NCI-H2227 (cell line): ENCODE results near the gene LIN7A.
"Not testable (repeated sequence)": the region's sequence is repeated elsewhere in the genome, so short reads cannot be mapped to it uniquely, and the experiment has no call there.

Experiments used
- DNase-seq: peaks from one replicate; lab custom pipeline; 2025; ENCODE audit not compliant: unreplicated experiment; lab: John Stamatoyannopoulos, UW

Gene LIN7A

GRCh38 chr12:80811957-80812708 is 125.6 kb downstream of the LIN7A start:
- DNase-seq: no peak

- DNase-seq: no peak
Observed at GRCh38 chr12:80810874-80811273, 126.9 kb downstream of the LIN7A start.

DNA sequence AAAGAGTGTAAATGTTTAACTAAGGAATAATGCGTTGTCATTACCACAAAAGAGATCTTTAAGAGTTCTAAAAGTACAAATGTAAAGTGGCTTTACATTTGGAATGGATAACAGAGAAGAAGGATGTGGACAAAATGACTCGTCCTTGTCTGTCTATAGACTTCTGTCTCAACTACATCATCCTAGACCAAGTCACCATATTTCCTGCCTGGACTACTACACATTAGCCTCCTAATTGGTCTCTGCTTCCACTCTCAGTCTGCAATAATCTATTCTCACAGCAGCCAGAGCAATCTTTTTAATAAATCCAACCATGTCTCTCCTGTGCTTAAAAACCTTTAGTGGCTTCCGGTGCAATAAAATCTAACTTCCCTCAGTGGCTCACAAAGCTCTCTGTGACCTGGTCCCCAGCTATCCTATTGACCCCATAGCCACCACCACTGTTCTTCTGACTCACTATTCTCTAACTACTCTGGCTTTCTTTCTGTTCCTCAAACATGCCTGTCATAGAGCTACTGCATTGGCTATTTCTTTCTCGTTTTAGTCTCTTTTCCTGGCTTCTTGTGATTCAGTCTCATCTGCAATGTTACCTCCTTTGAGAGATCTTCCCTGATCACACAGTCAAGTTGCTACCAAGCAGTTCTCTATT is 130.0 kb downstream of the LIN7A start:
- no peak for DNase-seq

DNA sequence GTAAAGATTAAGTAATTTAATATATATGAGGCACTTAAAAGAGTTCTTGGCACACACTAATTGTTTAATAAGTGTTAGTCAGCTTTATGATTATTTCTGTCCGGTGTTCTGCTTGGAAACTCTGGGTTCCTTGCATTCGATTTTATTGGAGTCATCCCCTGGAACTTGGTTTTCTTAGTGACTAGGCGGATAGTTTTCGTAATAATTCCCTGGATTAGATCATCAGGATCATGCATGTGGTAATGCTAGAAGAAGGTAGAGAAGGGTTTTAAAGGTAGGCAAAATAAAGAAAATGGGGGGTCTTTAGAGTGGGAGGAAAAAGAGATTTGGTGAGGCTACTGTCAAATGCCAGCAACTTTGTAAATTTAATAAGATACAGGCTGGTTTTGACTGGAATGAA is 132.6 kb downstream of the LIN7A start:
- no peak for DNase-seq

DNA sequence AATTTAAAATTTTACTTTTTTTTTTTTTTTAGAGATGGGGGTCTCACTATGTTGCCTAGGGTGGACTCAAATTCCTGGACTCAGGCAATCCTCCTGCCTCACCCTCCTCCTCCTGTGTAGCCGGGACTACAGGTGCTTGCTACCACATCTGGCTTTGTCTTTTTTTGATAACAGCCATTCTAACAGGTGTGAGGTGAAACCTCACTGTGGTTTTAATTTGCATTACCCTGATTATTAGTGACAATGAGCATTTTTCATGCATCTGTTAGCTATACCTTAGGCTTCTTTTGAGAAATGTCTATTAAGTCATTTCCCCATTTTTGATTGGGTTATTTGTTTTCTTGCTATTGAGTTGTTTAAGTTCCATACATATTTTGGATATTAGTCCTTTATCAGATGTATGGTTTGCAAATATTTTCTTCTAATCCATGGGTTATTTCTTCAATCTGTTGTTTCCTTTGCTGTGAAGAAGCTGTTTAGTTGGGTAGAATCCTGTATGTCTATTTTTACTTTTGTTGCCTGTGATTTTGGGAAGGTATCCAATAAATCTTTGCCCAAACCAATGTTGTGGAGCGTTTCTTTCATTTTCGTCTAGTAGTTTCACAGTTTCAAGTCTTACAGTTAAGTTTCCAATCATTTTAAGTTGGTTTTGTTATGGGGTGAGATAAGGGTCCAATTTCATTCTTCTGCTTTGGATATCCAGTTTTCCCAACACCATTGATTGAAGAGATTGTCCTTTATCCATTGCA is 134.9 kb downstream of the LIN7A start:
- no peak for DNase-seq

GRCh38 chr12:80798281-80798680 is 139.5 kb downstream of the LIN7A start:
- no peak for DNase-seq

GRCh38 chr12:80794551-80794950 is 143.2 kb downstream of the LIN7A start:
- DNase-seq: no peak

- no peak for DNase-seq
Observed at GRCh38 chr12:80792861-80793260, 144.9 kb downstream of the LIN7A start.

DNA sequence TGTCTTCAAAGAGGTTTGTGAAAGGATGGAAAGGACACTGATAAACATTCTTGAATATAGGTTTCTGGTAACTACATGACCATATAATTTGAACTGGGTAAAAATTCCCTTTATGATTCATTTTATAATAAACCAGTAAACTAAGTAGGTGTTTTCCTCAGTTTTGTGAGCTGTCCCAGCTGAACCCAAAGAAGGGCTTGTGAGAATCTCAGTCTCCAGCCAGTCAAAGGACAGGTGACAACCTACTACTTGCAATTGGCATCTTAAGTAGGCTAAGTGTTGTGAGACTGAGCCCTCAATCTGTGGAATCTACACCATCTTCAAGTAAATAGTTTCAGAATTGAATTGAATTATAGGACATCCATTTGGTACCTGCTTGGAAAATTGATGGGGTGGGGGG is 145.9 kb downstream of the LIN7A start:
- DNase-seq: no peak

- not testable (repeated sequence) for DNase-seq
Observed at GRCh38 chr12:80788407-80788806, 149.3 kb downstream of the LIN7A start.

DNA sequence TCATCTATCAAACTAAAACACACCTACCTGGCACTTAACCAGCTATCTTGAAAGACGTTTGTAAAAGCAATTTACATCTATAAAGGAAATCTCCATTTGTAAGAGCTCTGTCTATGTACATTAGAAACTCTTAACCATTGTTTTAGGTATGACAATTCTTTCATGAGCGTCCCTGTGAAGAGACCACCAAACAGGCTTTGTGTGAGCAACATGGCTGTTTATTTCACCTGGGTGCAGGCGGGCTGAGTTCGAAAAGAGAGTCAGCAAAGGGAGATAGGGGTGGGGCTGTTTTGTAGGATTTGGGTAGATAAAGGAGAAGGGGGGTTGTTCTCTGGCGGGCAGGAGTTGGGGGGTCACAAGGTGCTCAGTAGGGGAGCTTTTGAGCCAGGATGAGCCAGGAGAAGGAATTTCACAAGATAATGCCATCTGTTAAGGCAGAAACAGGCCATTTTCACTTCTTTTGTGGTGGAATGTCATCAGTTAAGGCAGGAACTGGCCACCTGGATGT is 154.7 kb downstream of the LIN7A start:
- DNase-seq: not testable (repeated sequence)

DNA sequence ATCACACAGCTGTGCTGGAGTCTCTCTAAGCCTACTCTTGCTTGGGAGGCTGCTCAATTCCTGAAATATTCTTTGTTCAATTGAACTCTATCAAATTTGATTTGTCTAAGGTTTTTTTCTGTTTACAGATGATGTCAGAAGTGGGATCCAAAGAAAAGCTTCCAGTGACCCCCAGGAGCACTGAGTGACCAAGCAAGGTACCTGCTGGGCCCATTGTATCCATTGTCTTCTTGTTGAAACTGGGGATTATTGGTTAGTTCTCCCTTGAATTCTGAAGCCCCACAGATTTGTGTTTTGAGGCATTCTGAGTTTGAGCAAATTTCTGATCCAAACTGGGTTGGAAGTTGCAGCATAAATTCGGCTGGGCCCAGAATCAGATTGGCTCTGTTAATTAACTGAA is 156.4 kb downstream of the LIN7A start:
- DNase-seq: no peak

GRCh38 chr12:80780746-80781145 is 157.0 kb downstream of the LIN7A start:
- no peak for DNase-seq

DNA sequence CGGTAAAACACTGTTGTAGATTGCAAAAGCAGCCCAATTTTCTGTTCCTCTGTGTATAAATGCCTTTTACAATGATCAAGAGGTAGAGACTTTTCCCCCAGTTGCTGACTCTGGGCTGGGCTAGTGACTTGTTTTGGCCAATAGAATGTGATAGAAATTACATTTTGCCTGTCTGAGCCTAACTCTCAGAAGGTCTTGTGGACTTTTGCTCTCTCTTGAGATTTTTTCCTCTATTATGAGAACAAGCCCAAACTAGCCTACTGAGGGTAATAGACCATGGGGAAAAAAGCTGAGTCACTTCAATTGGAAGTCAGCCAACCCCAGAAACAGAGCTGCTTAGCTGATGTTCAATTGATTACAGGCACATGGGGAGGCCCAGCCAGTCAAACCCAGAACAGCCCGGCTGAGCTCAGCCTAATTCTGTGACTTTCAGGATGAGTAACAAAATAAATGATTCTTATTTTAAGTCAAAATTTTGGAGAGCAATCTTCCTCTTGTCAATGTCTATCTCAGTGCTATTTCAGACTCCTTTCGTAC is 159.7 kb downstream of the LIN7A start:
- peak; percentile 83 for DNase-seq

DNA sequence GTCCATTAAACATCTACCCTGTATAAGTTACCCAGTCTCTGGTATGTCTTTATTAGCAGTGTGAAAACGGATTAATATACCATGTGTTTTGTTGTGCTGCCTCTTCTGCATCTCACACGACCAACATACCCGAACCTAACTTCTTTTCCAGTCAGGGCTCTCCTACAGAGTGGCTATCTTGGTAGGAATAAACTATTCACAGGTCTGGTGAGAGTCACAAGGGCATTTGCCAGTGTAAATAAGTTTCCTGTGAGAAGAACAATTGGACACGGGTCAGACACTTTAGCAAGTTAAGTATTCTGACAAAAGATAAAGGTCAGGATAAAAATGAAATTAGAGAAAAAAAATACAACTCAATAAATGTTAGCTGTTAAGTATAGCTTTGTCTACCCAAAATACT is 160.1 kb downstream of the LIN7A start:
- no peak for DNase-seq

GRCh38 chr12:80776706-80777105 is 161.0 kb downstream of the LIN7A start:
- no peak for DNase-seq

DNA sequence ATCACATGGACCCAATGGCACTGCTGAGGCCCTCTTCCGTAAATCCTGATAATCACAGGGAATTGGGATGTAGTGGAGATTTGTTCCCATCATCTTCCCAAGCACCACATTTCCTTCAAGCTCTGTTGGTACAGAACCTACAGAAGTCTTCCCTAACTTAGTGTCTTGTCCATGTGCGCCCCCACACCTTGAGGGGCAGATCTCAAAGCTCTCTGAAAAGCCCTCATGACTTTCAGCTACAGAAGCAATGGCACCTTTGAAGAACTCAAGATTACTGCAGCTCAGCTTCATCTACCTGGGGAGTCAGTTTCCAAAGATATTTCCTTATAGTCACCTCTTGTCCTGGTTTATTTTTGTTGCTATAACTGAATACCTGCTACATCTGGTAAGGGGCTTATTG is 166.8 kb downstream of the LIN7A start:
- no peak for DNase-seq

GRCh38 chr12:80769553-80770140 is 168.1 kb downstream of the LIN7A start:
- DNase-seq: no peak

GRCh38 chr12:80766897-80767296 is 170.8 kb downstream of the LIN7A start:
- DNase-seq: no peak

DNA sequence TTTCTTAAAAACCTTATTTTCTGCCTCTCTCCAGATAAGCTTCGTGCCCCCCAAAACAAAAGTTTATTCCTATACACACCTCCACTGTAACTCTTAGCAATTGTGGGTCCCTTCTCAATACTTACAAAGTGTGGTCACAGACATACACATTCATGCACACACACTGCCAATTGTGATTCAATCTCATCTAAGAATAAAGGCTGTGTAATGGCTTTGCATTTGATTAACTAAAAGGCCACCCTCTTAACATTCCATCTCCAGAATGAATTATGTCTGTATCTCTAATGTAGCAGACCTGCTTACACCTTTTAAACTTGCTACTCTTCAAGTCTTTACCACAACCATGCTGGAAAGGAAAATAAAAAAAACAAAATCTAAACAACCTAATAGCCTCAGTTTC is 171.5 kb downstream of the LIN7A start:
- no peak for DNase-seq

DNA sequence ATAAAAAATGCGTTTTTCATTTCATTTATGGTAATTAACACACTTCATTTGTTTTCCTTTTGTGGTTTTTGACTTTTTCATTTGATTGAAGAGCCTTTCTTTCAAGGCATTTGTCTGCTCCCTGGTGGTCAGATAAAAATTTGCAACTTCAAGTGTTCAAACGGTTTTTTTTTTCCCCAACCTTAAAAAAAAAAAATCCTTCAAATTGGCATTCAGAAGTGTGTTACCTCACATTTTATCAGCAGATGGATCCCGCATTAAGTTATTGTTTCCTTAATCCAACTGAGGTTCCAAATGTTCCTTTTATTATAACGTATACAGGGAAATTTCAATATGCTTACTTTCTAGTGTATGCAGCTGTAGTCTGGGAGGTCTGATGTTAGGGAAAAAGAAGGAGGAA is 173.9 kb downstream of the LIN7A start:
- DNase-seq: peak; percentile 78
